Fibroblast of mammary gland (primary cell): ENCODE results near the gene KNOP1.

Experiments
- DNase-seq: peaks from one replicate; pipeline ENCODE4 v3.0.0-alpha.2; 2010; ENCODE audit warnings: low read depth
- H3K4me3 ChIP-seq: 2 replicates; pipeline ENCODE4 v1.5.1; 2011; ENCODE audit warnings: low read depth, mild to moderate bottlenecking, low read length, moderate library complexity; ENCODE audit not compliant: control insufficient read depth
- TF ChIP-seq, protein P1 (sequence below): conservative IDR thresholded peaks from 2 replicates; pipeline ENCODE4 v1.5.1; 2011; ENCODE audit warnings: low read depth, low read length, inconsistent platforms; ENCODE audit not compliant: control insufficient read depth, insufficient read depth

KNOP1 gene

GRCh38 chr16:19757762-19758595 lies 40.0 kb upstream of the KNOP1 start:
- no peak for DNase-seq
- H3K4me3 ChIP-seq = no peak overlapping the region
- TF ChIP-seq, protein P1, sequence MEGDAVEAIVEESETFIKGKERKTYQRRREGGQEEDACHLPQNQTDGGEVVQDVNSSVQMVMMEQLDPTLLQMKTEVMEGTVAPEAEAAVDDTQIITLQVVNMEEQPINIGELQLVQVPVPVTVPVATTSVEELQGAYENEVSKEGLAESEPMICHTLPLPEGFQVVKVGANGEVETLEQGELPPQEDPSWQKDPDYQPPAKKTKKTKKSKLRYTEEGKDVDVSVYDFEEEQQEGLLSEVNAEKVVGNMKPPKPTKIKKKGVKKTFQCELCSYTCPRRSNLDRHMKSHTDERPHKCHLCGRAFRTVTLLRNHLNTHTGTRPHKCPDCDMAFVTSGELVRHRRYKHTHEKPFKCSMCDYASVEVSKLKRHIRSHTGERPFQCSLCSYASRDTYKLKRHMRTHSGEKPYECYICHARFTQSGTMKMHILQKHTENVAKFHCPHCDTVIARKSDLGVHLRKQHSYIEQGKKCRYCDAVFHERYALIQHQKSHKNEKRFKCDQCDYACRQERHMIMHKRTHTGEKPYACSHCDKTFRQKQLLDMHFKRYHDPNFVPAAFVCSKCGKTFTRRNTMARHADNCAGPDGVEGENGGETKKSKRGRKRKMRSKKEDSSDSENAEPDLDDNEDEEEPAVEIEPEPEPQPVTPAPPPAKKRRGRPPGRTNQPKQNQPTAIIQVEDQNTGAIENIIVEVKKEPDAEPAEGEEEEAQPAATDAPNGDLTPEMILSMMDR = no peak

DNA sequence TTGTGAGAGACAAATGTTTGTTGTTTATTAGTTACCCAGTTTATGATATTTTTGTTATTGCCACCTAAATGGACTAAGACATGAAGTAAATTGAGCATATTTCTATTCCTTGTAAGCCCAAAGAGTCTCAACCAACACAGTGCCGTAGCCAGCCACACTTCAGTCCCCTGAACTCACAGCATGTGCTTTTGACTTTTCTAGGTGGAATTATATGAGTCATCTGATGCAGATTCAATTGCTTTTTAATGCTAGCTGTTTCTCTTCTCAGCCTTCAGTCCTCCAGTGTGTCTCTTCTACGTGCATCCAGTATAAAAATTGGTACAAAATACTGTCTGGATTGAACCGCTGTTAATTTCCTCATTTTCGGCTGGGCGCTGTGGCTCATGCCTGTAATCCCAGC lies 39.0 kb upstream of the KNOP1 start:
- peak; percentile 11 for DNase-seq
- H3K4me3 ChIP-seq = no peak overlapping the region
- TF ChIP-seq, protein P1 = no peak

DNA sequence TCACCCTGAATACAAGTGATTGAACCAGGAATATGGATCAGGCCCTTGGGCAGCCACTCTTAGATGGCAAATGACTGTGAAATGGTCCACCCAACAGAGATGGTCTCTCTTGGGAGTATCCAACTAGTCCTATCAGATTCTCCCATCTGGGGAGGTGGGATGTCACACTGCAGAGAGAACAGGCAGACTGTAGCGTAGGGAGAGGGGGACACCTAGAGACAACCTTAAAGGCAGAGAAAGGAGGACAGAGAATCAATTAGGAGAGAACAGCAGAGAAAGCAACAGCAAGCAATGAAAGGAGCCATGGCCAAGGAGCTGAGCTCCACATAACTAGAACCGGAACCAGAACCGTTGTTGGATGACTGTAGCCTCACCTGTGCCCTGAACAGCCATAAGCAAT lies 37.2 kb upstream of the KNOP1 start:
- DNase-seq = no peak
- no peak overlapping the region for H3K4me3 ChIP-seq

GRCh38 chr16:19754644-19755036 lies 36.6 kb upstream of the KNOP1 start:
- H3K4me3 ChIP-seq = no peak overlapping the region
- no peak for DNase-seq
- TF ChIP-seq, protein P1 = no peak

More for the DNA sequence above, 37.2 kb upstream of the KNOP1 start:
- TF ChIP-seq, protein P1 = no peak

GRCh38 chr16:19753815-19754643 lies 36.0 kb upstream of the KNOP1 start:
- peak; percentile 14 for DNase-seq
- H3K4me3 ChIP-seq = no peak overlapping the region
- TF ChIP-seq, protein P1 = no peak

DNA sequence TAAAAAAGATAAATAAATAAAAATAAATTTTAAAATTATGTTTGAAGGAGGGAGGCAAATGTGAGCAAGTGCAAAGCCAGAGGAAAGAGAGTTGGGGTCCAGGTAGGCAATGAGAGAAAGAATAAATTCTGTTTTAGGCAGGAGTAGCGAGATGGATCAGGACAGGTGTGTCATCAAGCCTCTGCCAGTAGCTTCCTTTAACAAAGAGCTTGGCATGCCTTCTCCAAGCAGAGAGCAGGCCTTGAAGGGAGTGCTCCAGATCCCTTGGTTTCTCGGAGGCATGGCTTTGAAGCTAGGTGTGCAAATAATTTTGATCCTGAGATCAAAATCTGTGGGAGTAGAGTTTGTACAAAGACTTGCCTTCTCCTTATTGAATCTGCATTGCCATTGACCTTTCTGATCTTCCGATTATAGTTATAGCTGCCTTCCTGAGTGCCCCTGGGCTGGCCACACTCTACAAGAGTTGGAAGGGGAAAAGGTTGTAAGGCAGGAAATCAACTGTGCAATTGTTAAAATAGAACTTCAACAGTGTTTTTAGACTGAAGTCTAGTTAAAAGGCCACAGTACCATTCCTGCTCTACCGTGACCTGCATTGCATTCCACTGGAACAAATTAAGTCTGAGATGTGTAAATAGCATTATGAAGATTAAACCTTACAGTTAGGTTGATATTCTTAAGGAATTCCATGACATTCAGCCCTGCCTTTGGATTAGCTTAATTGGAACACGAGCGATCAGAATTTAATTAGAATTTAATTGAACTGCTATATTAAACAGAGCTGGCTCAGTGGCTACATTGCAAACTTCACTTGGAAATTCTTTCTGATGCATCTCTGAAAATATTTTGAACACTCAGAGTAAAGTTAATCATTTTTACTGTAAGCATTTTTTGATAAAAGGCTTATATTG lies 33.7 kb upstream of the KNOP1 start:
- TF ChIP-seq, protein P1 = no peak
- DNase-seq = no peak
- no peak overlapping the region for H3K4me3 ChIP-seq
